HepG2 (cell line): ENCODE measurements around the gene METTL4. TPM values are rescaled to one million over a fixed set of nuclear protein-coding genes. Genes with fewer than 3 reads are reported as not detected.
A peak's percentile ranks its signal among the peaks of the same experiment; 100 is the strongest.

Source experiments
- CCDC6 ChIP-seq: sonication (generic); formaldehyde crosslinking; IDR thresholded peaks from 2 replicates; pipeline ENCODE4 v1.8.1; 2022; ENCODE audit warnings: mild to moderate bottlenecking, missing genetic modification reagents, moderate library complexity
- CREB1 ChIP-seq, 2 experiments: fragments of 450-650 bp in 1 of 2; IDR thresholded peaks; 2 replicates each; pipeline ENCODE4 v1.6.1; 2016 to 2017; ENCODE audit warnings: control low read depth in 1 of 2, mild to moderate bottlenecking in 1 of 2, missing compliant biosample characterization in 1 of 2, missing genetic modification characterization in 1 of 2
- KDM5B ChIP-seq: sonication (generic); formaldehyde crosslinking; IDR thresholded peaks from 2 replicates; pipeline ENCODE4 v1.4.0; 2020; ENCODE audit warnings: missing genetic modification reagents, mild to moderate bottlenecking, borderline replicate concordance
- KIAA2018 ChIP-seq: sonication (generic); formaldehyde crosslinking; IDR thresholded peaks from 2 replicates; pipeline ENCODE4 v1.5.0; 2020; ENCODE audit warnings: mild to moderate bottlenecking, missing genetic modification reagents, borderline replicate concordance
- KLF15 ChIP-seq: sonication (generic); formaldehyde crosslinking; IDR thresholded peaks from 2 replicates; pipeline ENCODE4 v1.8.1; 2023; ENCODE audit warnings: borderline replicate concordance, mild to moderate bottlenecking, inconsistent platforms, missing genetic modification reagents, mixed read lengths
- ZC3H13 ChIP-seq: sonication (generic); formaldehyde crosslinking; IDR thresholded peaks from 2 replicates; pipeline ENCODE4 v1.8.1; 2023; ENCODE audit warnings: mild to moderate bottlenecking, missing genetic modification reagents, moderate library complexity
- ZNF20 ChIP-seq: sonication (generic); formaldehyde crosslinking; IDR thresholded peaks from 2 replicates; pipeline ENCODE4 v1.4.0; 2020; ENCODE audit warnings: mild to moderate bottlenecking, moderate library complexity, missing genetic modification reagents
- ZNF598 ChIP-seq: sonication (generic); formaldehyde crosslinking; IDR thresholded peaks from 2 replicates; pipeline ENCODE4 v1.5.1; 2020; ENCODE audit warnings: mild to moderate bottlenecking, missing genetic modification reagents, borderline replicate concordance
- polyA plus RNA-seq, 8 experiments: library from polyadenylated mRNA; depleted of rRNA in 3 of 8; stranded (reverse) in 7 of 8; unstranded in 1 of 8; fragments of >200 nt; fragmentation: Illumina TruSeq in 4 of 8; extraction: Trizol in 4 of 8; gene quantifications; 2 replicates each; pipeline versions ENCODE4 v1.2.1 to v1.2.3, GENCODE V29; 2011 to 2016; ENCODE audit warnings: low read depth in 4 of 8, missing spikeins in 1 of 8, mixed read lengths in 1 of 8; ENCODE audit not compliant: insufficient read depth in 1 of 8
- total RNA-seq, 5 experiments: library from RNA; depleted of rRNA; stranded (reverse); fragments of >200 nt; fragmentation: Illumina TruSeq; extraction: Trizol; gene quantifications; 2 replicates each; pipeline ENCODE4 v1.2.3, GENCODE V29; 2016; ENCODE audit warnings: low read depth in 1 of 5
- TF ChIP-seq, protein P1 (sequence below), 2 experiments: sonication (generic) in 1 of 2; formaldehyde crosslinking in 1 of 2; IDR thresholded peaks; 2 replicates each; pipeline versions ENCODE4 v1.4.0 to v1.6.1; 2016 to 2020; ENCODE audit warnings: borderline replicate concordance in 1 of 2, low read depth in 1 of 2, mild to moderate bottlenecking in 1 of 2, missing genetic modification reagents in 1 of 2
- TF ChIP-seq, protein P2 (sequence below): sonication (generic); formaldehyde crosslinking; IDR thresholded peaks from 2 replicates; pipeline ENCODE4 v1.5.0; 2020; ENCODE audit warnings: mild to moderate bottlenecking, missing genetic modification reagents

METTL4 gene
- total and polyA plus RNA-seq, 2 of the 13 experiments (the other 11 are each of a cell fraction or from before 2014, with no cell fraction given): 6.8 to 8.1 TPM

- TF ChIP-seq, protein P1, sequence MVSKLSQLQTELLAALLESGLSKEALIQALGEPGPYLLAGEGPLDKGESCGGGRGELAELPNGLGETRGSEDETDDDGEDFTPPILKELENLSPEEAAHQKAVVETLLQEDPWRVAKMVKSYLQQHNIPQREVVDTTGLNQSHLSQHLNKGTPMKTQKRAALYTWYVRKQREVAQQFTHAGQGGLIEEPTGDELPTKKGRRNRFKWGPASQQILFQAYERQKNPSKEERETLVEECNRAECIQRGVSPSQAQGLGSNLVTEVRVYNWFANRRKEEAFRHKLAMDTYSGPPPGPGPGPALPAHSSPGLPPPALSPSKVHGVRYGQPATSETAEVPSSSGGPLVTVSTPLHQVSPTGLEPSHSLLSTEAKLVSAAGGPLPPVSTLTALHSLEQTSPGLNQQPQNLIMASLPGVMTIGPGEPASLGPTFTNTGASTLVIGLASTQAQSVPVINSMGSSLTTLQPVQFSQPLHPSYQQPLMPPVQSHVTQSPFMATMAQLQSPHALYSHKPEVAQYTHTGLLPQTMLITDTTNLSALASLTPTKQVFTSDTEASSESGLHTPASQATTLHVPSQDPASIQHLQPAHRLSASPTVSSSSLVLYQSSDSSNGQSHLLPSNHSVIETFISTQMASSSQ (IDR thresholded peaks at IDR 0.05; ENCODE audit: low read depth): no peak
- TF ChIP-seq, protein P1 (CRISPR knock-in tag; IDR thresholded peaks at IDR 0.05; ENCODE audit: borderline replicate concordance): 0 out of 2 replicates have a peak, but pooled peaks have one; percentile 37
- TF ChIP-seq KIAA2018 (no peak), ZC3H13 (CRISPR knock-in tag) (peak; percentile 93), KLF15 (CRISPR knock-in tag) (peak; percentile 73; the same call in 1 of the 2 replicates), CREB1 (IDR thresholded peaks at IDR 0.05) (peak; percentile 99), CREB1 (CRISPR knock-in tag; IDR thresholded peaks at IDR 0.05) (peak; percentile 100), KDM5B (peak; percentile 70; the same call in 1 of the 2 replicates), ZNF20 (CRISPR knock-in tag) (no peak), ZNF598 (CRISPR knock-in tag) (peak; percentile 77; the same call in 1 of the 2 replicates), CCDC6 (peak; percentile 99)
- TF ChIP-seq, protein P2, sequence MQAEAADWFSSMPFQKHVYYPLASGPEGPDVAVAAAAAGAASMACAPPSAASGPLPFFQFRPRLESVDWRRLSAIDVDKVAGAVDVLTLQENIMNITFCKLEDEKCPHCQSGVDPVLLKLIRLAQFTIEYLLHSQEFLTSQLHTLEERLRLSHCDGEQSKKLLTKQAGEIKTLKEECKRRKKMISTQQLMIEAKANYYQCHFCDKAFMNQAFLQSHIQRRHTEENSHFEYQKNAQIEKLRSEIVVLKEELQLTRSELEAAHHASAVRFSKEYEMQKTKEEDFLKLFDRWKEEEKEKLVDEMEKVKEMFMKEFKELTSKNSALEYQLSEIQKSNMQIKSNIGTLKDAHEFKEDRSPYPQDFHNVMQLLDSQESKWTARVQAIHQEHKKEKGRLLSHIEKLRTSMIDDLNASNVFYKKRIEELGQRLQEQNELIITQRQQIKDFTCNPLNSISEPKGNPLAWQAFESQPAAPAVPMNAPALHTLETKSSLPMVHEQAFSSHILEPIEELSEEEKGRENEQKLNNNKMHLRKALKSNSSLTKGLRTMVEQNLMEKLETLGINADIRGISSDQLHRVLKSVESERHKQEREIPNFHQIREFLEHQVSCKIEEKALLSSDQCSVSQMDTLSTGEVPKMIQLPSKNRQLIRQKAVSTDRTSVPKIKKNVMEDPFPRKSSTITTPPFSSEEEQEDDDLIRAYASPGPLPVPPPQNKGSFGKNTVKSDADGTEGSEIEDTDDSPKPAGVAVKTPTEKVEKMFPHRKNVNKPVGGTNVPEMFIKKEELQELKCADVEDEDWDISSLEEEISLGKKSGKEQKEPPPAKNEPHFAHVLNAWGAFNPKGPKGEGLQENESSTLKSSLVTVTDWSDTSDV: peak; percentile 69; the same call in 1 of the 2 replicates
Measured at GRCh38 chr18:2571200-2572170, at the start of gene METTL4, which contains the start of gene NDC80 (continued).
